RWPE2 (cell line): Measurements from ENCODE around the gene TBC1D32.
A peak's percentile ranks its signal among the peaks of the same experiment; 100 is the strongest.

Experiments
- ATAC-seq: fragments of 200-7000 bp; cut with Tn5 transposase; 3 replicates; pipeline ENCODE4 v1.9.1; 2021; ENCODE audit warnings: low read depth
- DNase-seq: peaks from one replicate; pipeline ENCODE4 v3.0.0-alpha.2; 2020; ENCODE audit warnings: low spot score
- H3K27ac ChIP-seq: fragments of 450-650 bp; 2 replicates; pipeline ENCODE4 v1.5.1; 2017; ENCODE audit warnings: mild to moderate bottlenecking; ENCODE audit not compliant: poor library complexity, severe bottlenecking
- H3K27me3 ChIP-seq: fragments of 250-450 bp; sonication (Bioruptor Pico); 2 replicates; pipeline ENCODE4 v1.5.1; 2021; ENCODE audit warnings: mild to moderate bottlenecking, moderate library complexity; ENCODE audit not compliant: insufficient read depth, poor library complexity, severe bottlenecking
- H3K36me3 ChIP-seq: fragments of 250-450 bp; sonication (Bioruptor Pico); 2 replicates; pipeline ENCODE4 v1.5.1; 2020; ENCODE audit warnings: low read depth, mild to moderate bottlenecking, moderate library complexity
- H3K4me1 ChIP-seq: fragments of 250-450 bp; sonication (Bioruptor Pico); 2 replicates; pipeline ENCODE4 v1.5.1; 2021; ENCODE audit warnings: mild to moderate bottlenecking, moderate library complexity; ENCODE audit not compliant: insufficient read depth, poor library complexity, severe bottlenecking
- H3K4me3 ChIP-seq: fragments of 250-450 bp; sonication (Bioruptor Pico); 2 replicates; pipeline ENCODE4 v1.5.1; 2021; ENCODE audit warnings: mild to moderate bottlenecking, moderate library complexity; ENCODE audit not compliant: severe bottlenecking
- H3K9me3 ChIP-seq: fragments of 250-450 bp; sonication (Bioruptor Pico); 2 replicates; pipeline ENCODE4 v1.5.1; 2021; ENCODE audit warnings: mild to moderate bottlenecking, moderate library complexity; ENCODE audit not compliant: severe bottlenecking
- CTCF ChIP-seq: fragments of 450-650 bp; IDR thresholded peaks from one replicate; pipeline ENCODE4 v1.5.1; 2017; ENCODE audit warnings: mild to moderate bottlenecking, moderate library complexity; ENCODE audit not compliant: poor library complexity, severe bottlenecking

The TBC1D32 gene

GRCh38 chr6:121157906-121158305, 176.4 kb downstream of the TBC1D32 start:
- no peak; the same call in 2 of the 3 replicates for ATAC-seq
- Histone ChIP-seq H3K27me3 (no peaks in the 10 kb centered on the region), H3K4me3 (no peak overlapping the region), H3K36me3 (0 out of 2 replicates have a peak, but pooled peaks cover 4% of the 10 kb centered on the region), H3K9me3 (no peaks in the 10 kb centered on the region), H3K27ac (no peak overlapping the region), H3K4me1 (no peaks in the 10 kb centered on the region)
- no peak for TF ChIP-seq CTCF
- no peak for DNase-seq

GRCh38 chr6:121143476-121143875, 190.8 kb downstream of the TBC1D32 start:
- Histone ChIP-seq H3K27ac (no peak overlapping the region), H3K36me3 (no peaks in the 10 kb centered on the region), H3K4me3 (no peak overlapping the region), H3K4me1 (peaks cover 5% of the 10 kb centered on the region), H3K9me3 (no peaks in the 10 kb centered on the region), H3K27me3 (no peaks in the 10 kb centered on the region)
- TF ChIP-seq CTCF, result no peak
- DNase-seq, result no peak
- peak; percentile 52 for ATAC-seq

- no peaks in the 10 kb centered on the region for H3K36me3 ChIP-seq
Observed at GRCh38 chr6:121142093-121142492, 192.2 kb downstream of the TBC1D32 start.

GRCh38 chr6:121135425-121135824, 198.9 kb downstream of the TBC1D32 start:
- Histone ChIP-seq H3K9me3 (no peaks in the 10 kb centered on the region), H3K27ac (no peak overlapping the region), H3K4me1 (no peaks in the 10 kb centered on the region), H3K27me3 (no peaks in the 10 kb centered on the region), H3K36me3 (no peaks in the 10 kb centered on the region), H3K4me3 (no peak overlapping the region)
- TF ChIP-seq CTCF, result no peak
- ATAC-seq (no peak), DNase-seq (no peak)

More at GRCh38 chr6:121142093-121142492, 192.2 kb downstream of the TBC1D32 start:
- ATAC-seq (no peak), DNase-seq (no peak)
- Histone ChIP-seq H3K27ac (no peak overlapping the region), H3K4me1 (peaks cover 5% of the 10 kb centered on the region), H3K9me3 (no peaks in the 10 kb centered on the region), H3K4me3 (no peak overlapping the region), H3K27me3 (no peaks in the 10 kb centered on the region)
- no peak for TF ChIP-seq CTCF

GRCh38 chr6:121134922-121135321, 199.4 kb downstream of the TBC1D32 start:
- no peaks in the 10 kb centered on the region for H3K4me1 ChIP-seq
- H3K9me3 ChIP-seq, result no peaks in the 10 kb centered on the region
- no peaks in the 10 kb centered on the region for H3K36me3 ChIP-seq
- no peak overlapping the region for H3K4me3 ChIP-seq
- TF ChIP-seq CTCF, result no peak
- H3K27ac ChIP-seq, result no peak overlapping the region
- H3K27me3 ChIP-seq, result no peaks in the 10 kb centered on the region
- ATAC-seq, result no peak
- no peak for DNase-seq
